Myometrial cell (primary cell): Measurements from ENCODE around the gene BARX2. TPM values are rescaled to one million over a fixed set of nuclear protein-coding genes. Genes with fewer than 3 reads are reported as not detected.

ENCODE experiments used
- total RNA-seq: library from RNA; depleted of rRNA; stranded (reverse); fragments of >200 nt; gene quantifications from 2 replicates; pipeline ENCODE4 v1.2.3, GENCODE V29; 2015

BARX2 gene, protein sequence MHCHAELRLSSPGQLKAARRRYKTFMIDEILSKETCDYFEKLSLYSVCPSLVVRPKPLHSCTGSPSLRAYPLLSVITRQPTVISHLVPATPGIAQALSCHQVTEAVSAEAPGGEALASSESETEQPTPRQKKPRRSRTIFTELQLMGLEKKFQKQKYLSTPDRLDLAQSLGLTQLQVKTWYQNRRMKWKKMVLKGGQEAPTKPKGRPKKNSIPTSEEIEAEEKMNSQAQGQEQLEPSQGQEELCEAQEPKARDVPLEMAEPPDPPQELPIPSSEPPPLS
- total RNA-seq = not detected in 2 replicates

DNA sequence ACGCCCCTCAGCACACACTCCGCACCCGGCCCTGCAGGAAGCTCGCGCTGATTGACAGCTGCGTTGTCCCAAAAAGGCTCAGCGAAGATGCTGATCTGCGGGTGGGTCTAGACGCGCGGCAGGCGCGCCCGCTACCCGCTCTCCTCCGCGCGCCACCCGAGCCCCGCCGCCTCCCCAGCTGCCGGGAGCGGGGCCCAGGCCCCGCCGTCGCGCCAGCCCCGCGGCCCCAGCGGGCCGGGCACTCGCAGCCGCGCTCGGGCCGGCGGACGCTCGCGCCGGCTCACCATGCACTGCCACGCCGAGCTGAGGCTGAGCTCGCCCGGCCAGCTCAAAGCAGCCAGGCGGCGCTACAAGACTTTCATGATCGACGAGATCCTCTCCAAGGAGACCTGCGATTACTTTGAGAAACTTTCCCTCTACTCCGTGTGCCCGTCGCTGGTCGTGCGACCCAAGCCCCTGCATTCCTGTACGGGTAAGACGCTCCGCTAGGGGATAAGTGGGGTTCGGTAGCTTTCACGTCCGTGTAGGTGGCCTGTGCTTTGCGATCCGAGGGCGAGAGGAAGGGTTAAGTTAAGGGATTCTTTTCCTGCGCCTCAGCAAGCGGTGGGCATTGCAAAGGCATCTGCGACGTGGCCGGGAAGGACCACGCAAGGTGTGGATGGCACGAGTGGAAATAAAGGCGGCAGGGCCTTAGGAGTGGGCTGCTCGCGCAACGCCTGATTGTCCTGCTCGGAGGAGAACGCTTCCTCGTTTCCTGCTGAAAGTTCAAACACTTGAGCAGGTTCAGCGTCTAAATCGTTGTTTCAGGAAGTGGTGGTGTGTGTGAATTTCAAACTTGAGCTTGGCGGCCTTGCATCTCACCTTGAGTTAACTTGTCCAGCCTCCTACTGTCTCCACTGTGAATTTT lies at the start of gene BARX2:
Gene BARX2 (plus strand): TSS at position 98 of the 907 bp plus-strand sequence. CDS start 188 bp downstream, at position 286.

Other genes starting within 250 kb of the BARX2 start
- 2.6 and 4.8 TPM in 2 replicates for gene ARHGAP32, start 183.5 kb upstream of the BARX2 start, total RNA-seq